HG02870 (cell line): Measurements from ENCODE around the gene MRPL12.
"Not testable (repeated sequence)": the region's sequence is repeated elsewhere in the genome, so short reads cannot be mapped to it uniquely, and the experiment has no call there.

Source experiments
- ATAC-seq: cut with Tn5 transposase; IDR thresholded peaks from one replicate; pipeline ENCODE4 v1.9.1; 2021; ENCODE audit warnings: mild to moderate bottlenecking, moderate library complexity; ENCODE audit not compliant: unreplicated experiment

The MRPL12 gene

DNA sequence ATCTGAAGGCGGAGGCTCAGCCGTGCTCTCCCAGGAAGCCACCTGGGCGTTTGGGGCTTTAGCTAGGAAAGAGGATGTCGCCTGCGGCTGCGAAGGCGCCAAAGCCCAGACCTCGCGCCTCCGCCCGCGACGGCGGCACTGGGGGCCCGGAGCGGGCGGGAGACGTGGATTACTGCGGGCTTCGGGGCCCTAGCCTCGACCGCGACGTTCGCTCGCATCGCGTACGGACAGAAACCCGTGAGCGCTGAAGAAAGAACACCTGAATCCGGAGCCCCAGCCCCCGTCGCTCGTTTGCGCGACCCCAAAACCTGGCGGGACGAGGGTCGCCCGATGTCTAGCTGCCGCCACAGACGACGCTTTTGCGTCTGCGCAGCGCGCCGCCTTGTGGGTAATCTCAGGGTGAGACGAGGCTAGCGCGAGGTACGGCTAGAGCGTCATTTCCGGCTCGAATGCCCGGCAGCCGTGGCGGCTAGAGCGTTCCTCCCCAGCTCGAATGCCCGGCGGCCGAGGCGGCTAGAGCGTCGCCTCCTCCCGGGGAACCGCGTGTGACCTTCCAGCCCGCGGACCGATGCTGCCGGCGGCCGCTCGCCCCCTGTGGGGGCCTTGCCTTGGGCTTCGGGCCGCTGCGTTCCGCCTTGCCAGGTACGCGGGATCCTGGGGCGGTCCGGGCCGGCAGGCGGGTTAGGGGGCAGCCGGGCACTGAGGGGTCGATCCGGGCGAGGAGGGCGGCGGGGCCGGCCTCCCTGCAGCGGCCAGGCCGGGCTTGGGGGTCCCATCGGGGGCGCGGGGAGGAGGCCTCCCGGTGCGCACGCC, at the start of gene MRPL12:
MRPL12 (plus strand) TSS at position 434 of the 813 bp plus-strand sequence; CDS start at position 569, 135 bp downstream.
- ATAC-seq: peak; percentile 75

DNA sequence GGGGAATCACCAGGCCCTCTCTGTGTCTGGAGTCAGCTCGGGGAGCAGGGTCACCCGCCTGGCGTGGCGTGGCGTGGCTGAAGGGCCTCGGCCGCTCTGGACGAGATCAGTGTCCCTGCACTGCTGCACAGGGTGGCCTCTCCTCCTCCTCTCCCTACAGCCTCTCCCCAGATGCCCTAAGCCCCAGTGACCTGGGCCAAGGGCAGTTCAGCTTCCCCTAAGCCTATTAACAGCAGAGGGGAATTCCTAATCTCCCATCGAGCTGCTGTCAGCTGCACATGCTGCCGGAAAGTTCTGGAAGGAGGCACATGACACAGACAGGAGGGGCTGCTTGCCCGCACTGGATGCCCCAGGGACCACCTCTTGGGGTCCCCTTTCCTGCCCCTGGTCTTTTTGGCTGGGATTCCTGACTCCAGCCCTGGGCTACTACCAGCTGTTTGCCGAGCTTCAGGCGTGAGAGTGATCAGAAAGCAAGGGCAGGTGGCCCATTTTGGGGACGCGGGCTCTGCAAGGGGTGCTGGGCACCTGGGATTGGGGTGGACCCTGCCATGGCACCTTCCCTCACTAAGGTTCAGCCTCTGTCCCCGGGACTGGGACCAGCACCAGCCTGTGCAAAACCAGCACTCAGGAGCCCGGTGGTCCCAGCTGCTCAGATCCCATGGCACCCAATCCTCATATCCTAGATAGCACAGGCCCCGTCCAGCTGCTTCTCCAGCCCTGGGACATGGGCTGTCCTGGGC, 47.6 kb upstream of the MRPL12 start:
- ATAC-seq: no peak

DNA sequence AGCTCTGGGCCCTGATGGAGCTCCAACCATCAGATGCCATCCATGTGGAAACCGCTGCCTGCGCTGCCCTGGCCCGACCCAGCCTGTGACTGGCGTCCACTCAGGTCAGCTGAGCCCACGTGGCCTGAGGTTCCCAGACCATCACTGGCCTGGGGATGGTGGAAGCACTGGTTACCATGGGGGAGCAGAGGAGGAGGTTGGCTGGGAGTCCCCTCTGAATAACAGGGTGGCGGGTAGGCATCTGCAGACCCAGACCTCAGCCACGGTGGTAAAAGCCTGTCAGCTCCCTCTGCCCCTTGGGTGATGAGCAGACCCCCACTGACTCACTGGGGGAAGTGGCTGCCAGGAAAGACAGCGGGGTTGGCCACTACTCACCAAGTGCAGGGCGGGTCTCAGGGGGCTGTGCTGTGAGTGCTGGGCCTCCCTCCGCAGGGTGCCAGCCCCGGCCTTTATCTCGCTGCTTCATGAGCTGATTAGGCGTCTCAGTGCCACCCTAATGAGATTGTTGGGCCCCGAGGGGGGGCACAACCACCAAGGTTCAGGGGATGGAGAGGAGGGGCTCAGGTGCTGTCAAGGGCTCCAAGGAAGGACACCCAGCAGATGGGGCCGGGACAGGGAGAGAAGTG, 46.9 kb upstream of the MRPL12 start, which contains the start of gene PDE6G:
PDE6G (minus strand) TSS at position 425 of the 626 bp plus-strand sequence. CDS start 3,237 bp downstream, outside the sequence.
- ATAC-seq: no peak

DNA sequence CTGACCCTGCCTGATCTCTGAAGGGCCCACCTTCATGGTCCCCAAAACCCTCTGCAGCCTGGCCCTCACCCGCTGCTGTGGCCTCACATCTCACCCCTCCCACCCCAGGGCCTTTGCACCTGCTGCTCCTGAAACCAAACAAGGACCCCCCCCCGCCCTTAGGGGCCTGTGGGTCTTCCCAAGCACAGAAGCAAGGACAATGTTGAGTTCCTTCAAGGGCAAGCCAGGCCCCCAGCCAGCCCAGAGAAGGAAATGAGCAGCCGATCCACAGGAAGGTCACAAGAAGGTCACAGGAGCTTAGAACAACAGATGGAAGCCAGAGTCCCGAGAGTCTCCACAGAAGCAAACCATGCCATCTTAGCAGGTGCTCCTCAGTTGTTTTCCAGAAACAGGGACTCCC, 46.3 kb upstream of the MRPL12 start:
- ATAC-seq: no peak

DNA sequence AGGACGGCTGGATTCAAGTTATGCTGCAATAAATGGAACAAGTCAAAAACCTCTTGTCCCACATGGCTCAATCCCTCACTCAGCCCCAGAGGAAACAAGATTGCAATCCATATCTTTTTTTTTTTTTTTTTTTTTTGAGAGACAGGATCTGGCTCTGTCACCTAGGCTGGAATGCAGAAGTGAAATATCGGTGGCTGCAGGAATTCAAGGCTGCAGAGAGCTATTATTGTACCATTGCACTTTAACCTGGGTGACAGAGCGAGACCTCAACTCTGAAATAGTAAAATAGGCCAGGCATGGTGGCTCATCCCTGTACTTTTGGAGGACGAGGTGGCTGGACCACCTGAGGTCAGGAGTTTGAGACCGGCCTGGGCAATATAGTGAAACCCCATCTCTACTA, 44.1 kb upstream of the MRPL12 start:
- ATAC-seq: no peak

DNA sequence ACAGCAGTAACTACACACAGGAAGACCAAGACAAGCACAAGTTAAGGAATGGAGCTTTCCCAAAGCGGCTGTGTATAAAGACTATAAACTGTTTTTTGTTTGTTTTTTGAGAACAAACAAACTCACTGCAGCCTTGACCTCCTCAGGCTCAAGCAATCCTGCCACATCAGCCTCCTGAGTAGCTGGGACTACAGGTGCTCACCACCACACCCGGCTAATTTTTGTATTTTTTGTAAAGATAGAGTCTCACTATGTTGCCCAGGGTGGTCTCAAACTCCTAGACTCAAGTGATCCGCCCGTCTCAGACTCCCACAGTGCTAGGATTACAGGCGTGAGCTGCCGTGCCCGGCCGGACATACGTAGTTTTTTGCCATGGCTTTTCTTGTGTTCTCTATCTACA, 42.7 kb upstream of the MRPL12 start:
- no peak for ATAC-seq

DNA sequence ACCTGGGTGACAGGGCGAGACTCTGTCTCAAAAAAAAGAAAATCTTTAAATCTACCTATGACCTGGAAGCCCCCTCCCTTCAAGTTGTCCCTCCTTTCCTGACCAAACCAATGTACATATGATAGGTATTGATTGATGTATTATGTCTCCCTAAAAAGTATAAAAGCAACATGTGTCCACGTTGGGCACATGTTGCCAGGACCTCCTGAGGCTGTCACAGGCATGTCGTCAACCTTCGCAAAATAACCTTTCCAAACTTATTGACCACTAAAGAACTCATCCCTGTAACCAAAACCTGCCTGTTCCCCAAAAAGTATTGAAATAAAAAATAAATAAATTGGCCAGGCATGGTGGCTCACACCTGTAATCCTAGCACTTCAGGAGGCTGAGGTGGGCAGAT, 41.2 kb upstream of the MRPL12 start:
- no peak for ATAC-seq

DNA sequence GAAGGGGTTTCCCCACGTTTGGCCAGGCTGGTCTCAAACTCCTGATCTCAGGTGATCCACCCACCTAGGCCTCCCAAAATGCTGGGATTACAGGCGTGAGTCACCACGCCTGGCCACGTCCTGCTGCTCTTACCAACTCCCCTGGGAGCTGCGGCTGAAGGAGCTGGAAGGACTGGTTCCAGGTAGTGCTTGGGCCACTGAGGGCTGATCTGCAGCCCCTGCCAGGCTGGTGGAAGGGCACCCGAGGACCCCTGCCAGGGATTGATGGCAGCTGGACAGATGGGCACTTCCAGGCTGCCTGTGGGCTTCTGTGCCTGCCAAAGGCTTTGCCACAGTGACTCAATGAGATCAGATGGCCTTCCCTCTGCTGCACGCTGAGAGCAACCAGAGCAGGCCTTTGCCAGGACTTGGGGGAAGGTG, 39.1 kb upstream of the MRPL12 start:
- ATAC-seq: no peak

DNA sequence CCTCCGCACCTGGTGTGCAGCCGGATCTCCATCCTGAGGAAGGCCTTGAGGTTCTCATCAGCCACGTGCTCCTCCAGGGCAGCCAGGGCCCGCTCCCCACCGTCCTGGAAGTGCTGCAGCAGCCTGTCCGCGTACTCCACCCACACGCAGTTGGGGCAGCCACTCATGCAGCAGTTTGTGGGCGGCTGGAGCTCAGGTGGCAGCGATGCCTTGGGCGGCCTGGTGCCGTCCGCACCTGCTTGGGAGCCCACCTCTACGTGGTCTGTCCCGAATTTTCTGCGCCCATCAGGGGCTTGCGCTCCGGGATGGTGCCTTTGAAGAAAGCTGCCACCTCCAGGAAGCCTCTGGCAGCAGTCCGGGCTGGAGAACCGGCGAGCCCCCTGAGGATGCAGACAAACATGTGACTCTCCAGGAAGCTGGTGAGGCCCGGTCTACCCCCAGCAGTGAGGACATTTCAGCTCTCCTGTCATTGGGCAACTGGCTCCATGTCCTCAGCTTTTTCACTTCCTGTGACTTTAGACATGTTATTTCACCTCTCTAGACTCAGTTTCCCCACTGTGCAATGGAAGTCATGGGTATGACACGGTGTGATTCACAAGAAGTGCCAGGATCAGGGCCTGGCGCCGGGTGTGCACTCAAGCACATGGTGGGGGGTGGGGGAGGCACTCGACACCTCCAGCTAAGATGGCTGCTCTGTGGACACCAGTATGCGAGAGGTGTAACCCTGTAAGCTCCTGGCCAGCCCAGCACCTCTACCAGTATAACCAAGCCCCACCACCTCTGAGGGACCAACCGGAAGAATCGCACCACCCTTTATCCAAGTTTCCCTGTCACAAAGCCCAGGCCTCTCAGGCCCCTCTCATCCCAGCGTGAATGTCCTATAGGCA, 37.7 kb upstream of the MRPL12 start:
- no peak for ATAC-seq

DNA sequence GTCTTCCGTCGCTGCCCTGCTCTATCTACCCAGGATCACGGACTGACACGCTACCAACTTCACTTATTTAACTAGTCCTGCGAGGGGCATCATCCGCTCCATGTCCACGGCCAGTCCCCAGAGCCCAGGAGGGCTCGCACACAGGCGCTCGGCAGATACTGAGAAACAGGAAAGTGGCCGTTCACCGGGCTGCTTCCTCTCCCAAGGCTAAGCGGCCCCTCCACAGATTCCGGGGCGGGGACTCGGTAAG, 37.1 kb upstream of the MRPL12 start:
- no peak for ATAC-seq

DNA sequence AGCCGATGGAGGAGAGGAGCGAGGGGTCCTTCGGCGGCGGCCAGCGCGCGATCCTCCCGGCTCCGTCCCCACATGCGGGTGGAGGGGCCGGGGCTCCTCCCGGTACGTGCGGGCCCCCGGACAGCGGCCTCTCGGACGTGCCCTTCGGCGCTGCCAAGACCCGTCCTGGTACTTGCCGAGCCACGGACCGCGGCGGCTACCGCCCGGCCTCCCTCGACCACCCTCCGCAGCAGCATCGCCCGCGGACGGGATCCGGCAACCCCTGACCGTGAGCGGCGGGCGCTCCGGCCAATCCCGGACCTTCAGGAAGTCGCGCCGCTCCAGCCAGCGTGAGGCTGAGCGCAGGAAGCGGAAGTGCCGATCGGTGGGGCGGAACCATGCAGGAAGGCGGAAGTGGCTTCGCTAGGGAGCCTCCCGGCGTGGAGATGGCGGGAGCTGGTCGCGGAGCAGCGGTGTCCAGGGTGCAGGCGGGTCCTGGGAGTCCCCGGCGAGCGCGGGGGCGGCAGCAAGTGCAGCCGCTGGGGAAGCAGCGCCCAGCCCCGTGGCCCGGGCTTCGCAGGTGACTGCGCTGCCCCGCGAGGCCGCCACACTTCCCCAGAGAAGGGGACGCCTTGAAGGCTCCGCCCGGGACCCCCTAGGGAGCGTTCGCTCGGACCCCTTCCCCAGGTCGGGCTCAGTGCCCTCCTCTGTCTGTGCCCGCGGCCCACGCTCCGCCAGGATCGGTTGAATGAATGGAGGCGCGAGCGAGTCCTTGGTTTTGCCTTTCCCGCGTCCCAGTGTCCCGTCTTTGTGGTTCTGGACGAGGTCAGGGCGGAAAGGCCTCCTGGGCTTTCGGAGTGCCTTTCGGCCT, 36.6 kb upstream of the MRPL12 start, which contains the start of the genes CCDC137 and OXLD1:
CCDC137 (plus strand) TSS at position 396 of the 850 bp plus-strand sequence; CDS start at position 426, 30 bp downstream.
OXLD1 (minus strand) TSS at position 264 of the 850 bp plus-strand sequence; CDS start at position 236, 28 bp downstream.
- ATAC-seq: peak; percentile 85

DNA sequence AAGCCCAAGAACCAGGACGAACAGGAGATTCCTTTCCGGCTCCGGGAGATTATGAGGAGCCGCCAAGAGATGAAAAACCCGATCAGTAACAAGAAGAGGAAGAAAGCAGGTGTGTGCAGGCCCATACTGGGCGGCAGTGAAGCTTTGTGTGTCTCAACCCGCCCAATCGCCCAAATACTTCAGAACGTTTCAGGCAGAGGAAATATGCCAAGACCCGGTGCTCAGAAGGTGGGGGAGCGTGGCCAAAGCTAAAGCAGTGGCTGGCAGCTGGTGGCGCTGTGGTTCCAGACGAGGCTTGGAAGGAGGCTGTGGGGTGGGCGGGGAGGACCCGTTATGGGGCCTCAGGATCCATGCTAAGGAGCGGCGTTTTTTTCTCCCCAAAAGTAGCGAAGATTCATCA, 35.4 kb upstream of the MRPL12 start:
- no peak for ATAC-seq

DNA sequence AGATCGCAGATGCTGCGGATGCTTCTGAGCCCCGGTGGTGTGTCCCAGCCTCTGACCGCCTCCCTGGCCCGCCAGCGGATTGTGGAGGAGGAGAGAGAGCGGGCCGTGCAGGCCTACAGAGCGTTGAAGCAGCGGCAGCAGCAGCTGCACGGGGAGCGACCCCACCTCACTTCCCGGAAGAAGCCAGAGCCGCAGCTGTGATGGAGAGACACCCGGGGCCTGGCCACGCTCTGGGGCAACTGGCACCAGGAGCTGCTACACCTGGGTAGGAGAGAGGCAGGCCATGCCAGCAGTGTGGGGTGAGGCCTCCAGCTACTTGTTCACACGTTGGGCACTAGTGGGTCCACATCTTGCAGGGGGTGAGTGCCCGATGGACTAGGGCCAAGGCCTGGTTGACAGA, 30.7 kb upstream of the MRPL12 start:
- no peak for ATAC-seq

DNA sequence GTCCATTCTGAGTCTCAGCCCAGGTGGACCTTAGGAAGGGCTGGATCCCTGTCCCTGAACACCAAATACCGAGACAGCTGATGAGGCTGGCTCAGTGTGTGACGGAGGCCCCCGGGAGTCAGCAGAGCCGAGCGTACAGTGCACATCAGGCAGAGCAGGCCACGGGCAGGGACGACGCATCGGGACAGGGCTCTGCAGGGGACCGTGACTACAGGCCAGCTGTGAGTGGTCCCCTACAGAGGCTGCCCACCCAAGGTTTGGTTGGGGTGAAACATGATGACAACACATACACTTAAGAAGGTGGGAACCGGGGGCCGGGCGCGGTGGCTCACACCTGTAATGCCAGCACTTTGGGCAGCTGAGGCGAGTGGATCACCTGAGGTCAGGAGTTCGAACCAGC, 30.2 kb upstream of the MRPL12 start:
- ATAC-seq: no peak

DNA sequence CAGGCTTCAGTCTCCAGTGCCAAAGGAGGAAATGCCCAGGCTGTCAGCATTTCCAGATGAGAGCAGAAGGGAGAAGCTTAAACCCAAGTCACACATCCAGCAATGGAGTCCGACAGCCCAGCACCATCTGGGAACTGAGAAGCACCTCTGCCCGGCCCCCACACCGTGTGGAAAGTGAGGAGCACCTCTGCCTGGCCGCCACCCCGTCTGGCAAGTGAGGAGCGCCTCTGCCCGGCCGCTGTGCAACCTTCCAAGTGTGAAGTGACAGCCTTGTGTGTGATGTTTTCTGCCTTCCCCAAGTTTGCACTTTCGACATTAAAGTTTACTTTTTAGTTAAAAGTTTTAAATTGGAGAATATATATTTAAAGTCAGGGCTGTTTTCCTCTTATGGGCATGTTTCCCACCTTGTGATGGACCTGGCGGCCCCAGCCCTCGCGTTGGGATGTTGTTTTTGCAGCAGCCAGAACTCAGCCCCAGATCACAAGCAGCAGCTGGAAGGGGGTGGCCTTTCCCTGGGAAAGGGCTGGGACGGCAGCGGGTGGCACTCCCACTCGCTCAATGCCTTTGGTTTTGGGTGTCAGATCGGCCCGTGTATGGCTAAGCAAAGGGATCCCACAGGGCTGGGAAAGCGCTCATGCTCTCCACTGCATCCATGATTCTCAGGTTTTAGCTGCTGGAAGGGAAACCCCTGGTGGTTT, 29.5 kb upstream of the MRPL12 start:
- ATAC-seq: no peak

DNA sequence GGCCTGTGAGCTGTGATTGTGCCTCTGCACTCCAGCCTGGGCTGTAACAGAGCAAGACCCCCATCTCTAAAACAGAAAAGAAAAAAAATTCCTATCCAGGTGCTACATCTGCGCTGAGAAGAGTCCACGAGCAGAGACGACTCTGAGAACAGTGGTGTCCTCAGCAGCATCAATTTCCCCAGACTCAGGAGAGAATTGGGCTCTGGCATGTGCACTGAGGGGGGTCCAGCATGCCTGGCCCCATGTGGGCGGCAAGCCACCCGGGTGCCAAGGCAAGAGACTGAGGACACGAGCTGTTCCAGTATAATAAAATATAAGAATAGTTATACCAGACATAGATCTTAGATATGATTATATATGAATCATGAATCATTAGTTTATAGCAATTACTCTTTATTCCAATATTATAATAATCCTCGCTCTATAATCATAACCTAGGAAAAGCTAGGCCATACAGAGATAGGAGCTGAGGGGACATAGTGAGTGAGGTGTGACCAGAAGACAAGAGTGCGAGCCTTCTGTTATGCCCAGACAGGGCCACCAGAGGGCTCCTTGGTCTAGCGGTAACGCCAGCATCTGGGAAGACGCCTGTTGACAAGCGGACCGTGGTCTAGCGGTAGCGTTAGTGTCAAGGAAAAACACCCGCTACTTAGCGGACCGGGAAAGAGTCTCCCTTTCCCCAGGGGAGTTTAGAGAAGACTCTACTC, 27.5 kb upstream of the MRPL12 start:
- not testable (repeated sequence) for ATAC-seq

DNA sequence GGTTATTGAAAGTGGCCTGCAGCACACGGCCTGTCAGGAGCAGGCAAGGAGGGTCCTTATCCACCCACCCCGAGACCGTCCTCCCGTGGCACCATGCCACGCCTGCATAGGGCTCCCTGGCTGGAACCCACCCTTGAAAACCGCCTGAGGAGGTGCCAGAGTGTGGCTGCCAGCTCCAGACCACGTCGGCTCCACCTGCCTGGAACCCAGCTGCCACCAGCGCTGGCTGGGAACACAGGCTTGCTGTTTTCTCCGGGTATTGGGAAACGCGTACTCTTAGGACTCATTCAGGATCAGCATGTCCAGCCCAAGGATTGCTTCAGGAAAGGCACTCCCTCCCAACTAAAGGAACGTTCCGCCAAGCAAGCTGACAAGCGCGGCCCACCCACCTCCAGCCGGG, 26.3 kb upstream of the MRPL12 start:
- no peak for ATAC-seq

DNA sequence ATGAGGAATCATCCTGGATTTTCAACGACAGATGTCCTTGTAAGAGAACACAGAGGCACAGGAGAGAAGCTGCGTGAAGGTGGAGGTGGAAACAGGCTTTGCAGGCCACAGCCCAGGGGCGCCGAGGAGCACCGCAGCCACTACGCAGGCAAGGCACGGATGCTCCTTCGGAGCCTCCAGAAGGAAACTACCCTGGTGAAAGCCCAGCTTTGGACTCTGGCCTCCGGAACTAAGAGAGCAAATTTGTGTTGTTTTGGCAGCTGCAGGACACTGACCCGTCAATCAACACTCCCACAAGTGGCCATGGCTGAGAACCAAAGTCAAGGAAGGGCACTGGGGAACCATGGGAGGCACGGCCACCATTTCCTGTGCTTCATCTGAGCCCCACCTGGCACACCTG, 23.0 kb upstream of the MRPL12 start:
- no peak for ATAC-seq

DNA sequence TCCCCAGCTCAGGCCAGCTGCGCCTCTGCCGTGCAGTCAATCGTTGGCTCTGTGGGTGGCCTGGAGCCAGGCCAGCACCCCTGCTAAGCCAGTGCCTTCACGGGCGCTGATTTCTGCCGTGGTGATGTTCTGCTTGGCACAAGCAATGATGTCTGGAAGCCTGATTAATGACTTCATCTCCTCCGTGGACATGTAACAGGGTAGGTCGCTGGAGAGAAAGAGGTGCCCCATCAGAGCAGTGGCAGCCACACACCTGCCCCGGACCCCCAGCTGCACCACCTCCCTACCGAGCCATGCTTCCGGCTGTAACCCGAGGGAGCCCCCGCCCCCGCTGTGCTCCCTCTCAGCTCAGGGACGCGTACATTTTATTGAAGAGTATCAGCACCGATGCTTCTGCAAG, 21.5 kb upstream of the MRPL12 start:
- ATAC-seq: no peak
